ENCODE data around the gene CAMTA1. TPM values are rescaled to one million over a fixed set of nuclear protein-coding genes. Genes with fewer than 3 reads are reported as not detected.

CAMTA1 gene
- total and polyA plus RNA-seq, 2 experiments from 2014 or later = 213 to 341 TPM

GRCh38 chr1:6953907-6954364 lies 168.7 kb downstream of the CAMTA1 start:
- Histone ChIP-seq H3K27me3 (no peaks in the 10 kb centered on the region), H3K4me3 (no peak overlapping the region), H3K36me3 (no peaks in the 10 kb centered on the region), H3K9me3 (ENCODE audit: low read depth) (no peaks in the 10 kb centered on the region), H3K27ac (no peak overlapping the region), H3K4me1 (ENCODE audit: low read depth) (peaks cover 21% of the 10 kb centered on the region)
- DNase-seq (ENCODE audit: low read depth in 1 of 2, low spot score in 1 of 2) = no peak
- TF ChIP-seq CTCF (IDR thresholded peaks at IDR 0.05; ENCODE audit: low read depth, low read length) = no peak

- Histone ChIP-seq H3K4me1 (ENCODE audit: low read depth) (peaks cover 19% of the 10 kb centered on the region), H3K36me3 (no peaks in the 10 kb centered on the region), H3K27me3 (no peaks in the 10 kb centered on the region), H3K4me3 (no peak overlapping the region), H3K9me3 (ENCODE audit: low read depth) (no peaks in the 10 kb centered on the region), H3K27ac (no peak overlapping the region)
- TF ChIP-seq CTCF (IDR thresholded peaks at IDR 0.05; ENCODE audit: low read depth, low read length) = no peak
- no peak for DNase-seq (ENCODE audit: low read depth in 1 of 2, low spot score in 1 of 2)
Observed at GRCh38 chr1:6954591-6954990, 169.3 kb downstream of the CAMTA1 start.

GRCh38 chr1:6955357-6956094 lies 170.3 kb downstream of the CAMTA1 start:
- H3K36me3 ChIP-seq = no peaks in the 10 kb centered on the region
- H3K4me3 ChIP-seq = no peak overlapping the region
- H3K27ac ChIP-seq = no peak overlapping the region
- H3K27me3 ChIP-seq = no peaks in the 10 kb centered on the region
- no peak for TF ChIP-seq CTCF (IDR thresholded peaks at IDR 0.05; ENCODE audit: low read depth, low read length)
- H3K4me1 ChIP-seq (ENCODE audit: low read depth) = peaks cover 18% of the 10 kb centered on the region
- no peak for DNase-seq (ENCODE audit: low read depth in 1 of 2, low spot score in 1 of 2)
- H3K9me3 ChIP-seq (ENCODE audit: low read depth) = no peaks in the 10 kb centered on the region

GRCh38 chr1:6956488-6957159 lies 171.4 kb downstream of the CAMTA1 start:
- no peaks in the 10 kb centered on the region for H3K27me3 ChIP-seq
- no peaks in the 10 kb centered on the region for H3K36me3 ChIP-seq
- H3K4me3 ChIP-seq = no peak overlapping the region
- no peaks in the 10 kb centered on the region for H3K9me3 ChIP-seq (ENCODE audit: low read depth)
- H3K4me1 ChIP-seq (ENCODE audit: low read depth) = peaks cover 28% of the 10 kb centered on the region
- no peak for DNase-seq (ENCODE audit: low read depth in 1 of 2, low spot score in 1 of 2)
- no peak for TF ChIP-seq CTCF (IDR thresholded peaks at IDR 0.05; ENCODE audit: low read depth, low read length)
- H3K27ac ChIP-seq = no peak overlapping the region

- Histone ChIP-seq H3K4me3 (no peak overlapping the region), H3K36me3 (no peaks in the 10 kb centered on the region), H3K4me1 (ENCODE audit: low read depth) (peaks cover 32% of the 10 kb centered on the region), H3K27ac (no peak overlapping the region), H3K9me3 (ENCODE audit: low read depth) (no peaks in the 10 kb centered on the region), H3K27me3 (no peaks in the 10 kb centered on the region)
- DNase-seq (ENCODE audit: low read depth in 1 of 2, low spot score in 1 of 2) = no peak
- TF ChIP-seq CTCF (IDR thresholded peaks at IDR 0.05; ENCODE audit: low read depth, low read length) = no peak
Observed at GRCh38 chr1:6957341-6957740, 172.1 kb downstream of the CAMTA1 start.

All from cardiac muscle cell (in vitro differentiated cells and primary cell).